Liver (tissue), 9 donors: Measurements from ENCODE around the gene PCNX2. TPM values are rescaled to one million over a fixed set of nuclear protein-coding genes. Genes with fewer than 3 reads are reported as not detected.

Experiments used
- DNase-seq: peaks from one replicate; pipeline ENCODE4 v3.0.0-alpha.2; 2017; ENCODE audit warnings: low spot score
- H3K27ac ChIP-seq, 2 donors: one replicate each; pipeline ENCODE4 v1.7.0; 2013; ENCODE audit warnings: inconsistent platforms in 2 of 2, low read length in 2 of 2, control low read depth in 1 of 2, low read depth in 1 of 2, mild to moderate bottlenecking in 1 of 2
- H3K27me3 ChIP-seq, 4 donors: one replicate each; pipeline versions ENCODE4 v1.6.1 to v1.7.0; 2013; ENCODE audit warnings: low read length in 3 of 4, inconsistent platforms in 1 of 4, mild to moderate bottlenecking in 1 of 4, moderate library complexity in 1 of 4; ENCODE audit not compliant: control insufficient read depth in 4 of 4, insufficient read depth in 4 of 4
- H3K36me3 ChIP-seq, 4 donors: one replicate each; pipeline versions ENCODE4 v1.6.1 to v1.7.0; 2013; ENCODE audit warnings: low read length in 3 of 4, mild to moderate bottlenecking in 3 of 4, low read depth in 1 of 4, moderate library complexity in 1 of 4; ENCODE audit not compliant: control insufficient read depth in 4 of 4, insufficient read depth in 3 of 4
- H3K4me1 ChIP-seq, 4 donors: one replicate each; pipeline versions ENCODE4 v1.6.1 to v1.7.0; 2013; ENCODE audit warnings: low read length in 3 of 4, mild to moderate bottlenecking in 3 of 4, moderate library complexity in 1 of 4; ENCODE audit not compliant: control insufficient read depth in 4 of 4, insufficient read depth in 4 of 4
- H3K4me3 ChIP-seq, 3 donors: one replicate each; pipeline versions ENCODE4 v1.6.1 to v1.7.0; 2013; ENCODE audit warnings: low read length in 3 of 3, control low read depth in 1 of 3, low read depth in 1 of 3, mild to moderate bottlenecking in 1 of 3
- H3K9ac ChIP-seq, 2 donors: one replicate each; pipeline ENCODE4 v1.7.0; 2013; ENCODE audit warnings: low read length in 2 of 2, mild to moderate bottlenecking in 2 of 2, moderate library complexity in 2 of 2, control low read depth in 1 of 2, low read depth in 1 of 2
- H3K9me3 ChIP-seq, 4 donors: one replicate each; pipeline versions ENCODE4 v1.6.1 to v1.7.0; 2013; ENCODE audit warnings: low read length in 3 of 4; ENCODE audit not compliant: control insufficient read depth in 4 of 4
- EGR1 ChIP-seq, 2 donors: IDR thresholded peaks; 2 replicates each; pipeline ENCODE4 v1.6.1; 2016 to 2018; ENCODE audit warnings: antibody characterized with exemption in 2 of 2, low read depth in 2 of 2
- FOXA1 ChIP-seq: IDR thresholded peaks from 2 replicates; pipeline ENCODE4 v1.6.1; 2016; ENCODE audit warnings: antibody characterized with exemption
- FOXA2 ChIP-seq: IDR thresholded peaks from 2 replicates; pipeline ENCODE4 v1.6.1; 2016; ENCODE audit warnings: antibody characterized with exemption
- GABPA ChIP-seq, 2 donors: IDR thresholded peaks in 1 of 2; conservative IDR thresholded peaks in 1 of 2; 2 replicates each; pipeline ENCODE4 v1.6.1; 2016; ENCODE audit warnings: antibody characterized with exemption in 2 of 2, mild to moderate bottlenecking in 1 of 2, moderate library complexity in 1 of 2
- HNF4A ChIP-seq, 2 donors: conservative IDR thresholded peaks; 2 replicates each; pipeline ENCODE4 v1.6.1; 2016; ENCODE audit warnings: antibody characterized with exemption in 2 of 2, mild to moderate bottlenecking in 2 of 2
- HNF4G ChIP-seq: IDR thresholded peaks from 2 replicates; pipeline ENCODE4 v1.6.1; 2016; ENCODE audit warnings: antibody characterized with exemption
- JUND ChIP-seq, 2 donors: IDR thresholded peaks; 2 replicates each; pipeline ENCODE4 v1.6.1; 2016; ENCODE audit warnings: antibody characterized with exemption in 2 of 2
- NR2F2 ChIP-seq: IDR thresholded peaks from 2 replicates; pipeline ENCODE4 v1.6.1; 2016; ENCODE audit warnings: antibody characterized with exemption
- RAD21 ChIP-seq, 2 donors: IDR thresholded peaks; 2 replicates each; pipeline ENCODE4 v1.6.1; 2016; ENCODE audit warnings: antibody characterized with exemption in 2 of 2, mild to moderate bottlenecking in 2 of 2
- RXRA ChIP-seq, 2 donors: IDR thresholded peaks; 2 replicates each; pipeline ENCODE4 v1.6.1; 2017 to 2018; ENCODE audit warnings: antibody characterized with exemption in 2 of 2, mild to moderate bottlenecking in 1 of 2
- SP1 ChIP-seq: IDR thresholded peaks from 2 replicates; pipeline ENCODE4 v1.6.1; 2018; ENCODE audit warnings: antibody characterized with exemption, mild to moderate bottlenecking
- TAF1 ChIP-seq: conservative IDR thresholded peaks from 2 replicates; pipeline ENCODE4 v1.6.1; 2016; ENCODE audit warnings: antibody characterized with exemption, mild to moderate bottlenecking
- YY1 ChIP-seq: IDR thresholded peaks from 2 replicates; pipeline ENCODE4 v1.6.1; 2016; ENCODE audit warnings: antibody characterized with exemption, mild to moderate bottlenecking
- WGBS: extraction: QIAGEN DNeasy Blood & Tissue Kit; methylation state at CpG from one replicate; pipeline ENCODE4 v1.1.7; 2013; 5-methylcytosine and 5-hydroxymethylcytosine counted together
- polyA plus RNA-seq, 2 donors: library from polyadenylated mRNA; stranded (reverse) in 1 of 2; unstranded in 1 of 2; fragments of 200-250 nt in 1 of 2; fragments of >200 nt in 1 of 2; fragmentation: Nextera tagmentation in 1 of 2; extraction: Ambion mirVana in 1 of 2; gene quantifications; one replicate each; pipeline versions ENCODE4 v1.2.1 to v1.2.3, GENCODE V29; 2013 to 2015
- total RNA-seq, 2 donors: library from RNA; depleted of rRNA; stranded (reverse); fragments of >200 nt; gene quantifications; one replicate each; pipeline ENCODE4 v1.2.3, GENCODE V29; 2014
- TF ChIP-seq, protein P1 (sequence below): IDR thresholded peaks from 2 replicates; pipeline ENCODE4 v1.6.1; 2016; ENCODE audit warnings: antibody characterized with exemption
- TF ChIP-seq, protein P2 (sequence below): IDR thresholded peaks from 2 replicates; pipeline ENCODE4 v1.6.1; 2016; ENCODE audit warnings: antibody characterized with exemption, mild to moderate bottlenecking
- TF ChIP-seq, protein P3 (sequence below): fragments of 150-350 bp; IDR thresholded peaks from 2 replicates; pipeline ENCODE4 v1.5.1; 2017; ENCODE audit warnings: improper control_type of control experiment, low read depth, low read length; ENCODE audit not compliant: missing input control
- TF ChIP-seq, protein P4 (sequence below): IDR thresholded peaks from 2 replicates; pipeline ENCODE4 v1.6.1; 2016; ENCODE audit warnings: antibody characterized with exemption
- TF ChIP-seq, protein P5 (sequence below): IDR thresholded peaks from 2 replicates; pipeline ENCODE4 v1.6.1; 2016; ENCODE audit warnings: antibody characterized with exemption
- donor health status: healthy.
- donor health status: healthy.
- donor health status: healthy.
- donor health status: healthy.
- donor health status: healthy.

PCNX2 gene
- total and polyA plus RNA-seq, 4 donors = 0.20 to 3.1 (median 0.92) TPM

DNA sequence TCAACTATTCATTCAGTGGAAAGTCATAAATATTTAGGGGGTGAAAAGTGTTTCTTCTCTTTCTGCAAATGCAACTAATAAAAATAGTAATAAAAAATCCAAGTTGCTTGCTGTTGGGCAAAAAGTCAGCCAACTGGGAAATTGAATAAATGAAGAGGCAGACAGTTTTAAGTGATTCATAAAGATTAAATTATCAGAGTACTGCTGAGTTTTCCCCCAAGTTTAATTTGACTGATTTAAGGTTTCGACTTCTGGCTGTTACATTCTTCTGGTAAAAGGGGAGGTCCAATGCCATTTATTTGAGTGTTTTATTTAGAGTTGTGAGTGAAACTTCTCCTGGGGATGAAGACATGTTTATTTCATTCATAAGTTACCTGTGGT is 219.6 kb downstream of the PCNX2 start:
- Histone ChIP-seq H3K9me3 (no peaks in the 10 kb centered on the region), H3K9ac (no peak overlapping the region), H3K36me3 (no peaks in the 10 kb centered on the region), H3K27me3 (no peaks in the 10 kb centered on the region), H3K27ac (no peak overlapping the region), H3K4me3 (no peak overlapping the region), H3K4me1 (no peaks in the 10 kb centered on the region)
- 99% methylated on average over 1 of the region's 1 CpG for WGBS
- TF ChIP-seq RAD21 (IDR thresholded peaks at IDR 0.05) (no peak), EGR1 (IDR thresholded peaks at IDR 0.05; ENCODE audit: low read depth in 2 of 2) (no peak), SP1 (no peak), HNF4G (no peak), HNF4A (conservative IDR thresholded peaks at IDR 0.05) (no peak), GABPA (IDR thresholded peaks at IDR 0.05 in 1 of 2, conservative IDR thresholded peaks at IDR 0.05 in 1 of 2) (no peak), RXRA (IDR thresholded peaks at IDR 0.05) (no peak), JUND (IDR thresholded peaks at IDR 0.05) (no peak), TAF1 (no peak), YY1 (no peak), FOXA1 (no peak), FOXA2 (no peak), NR2F2 (no peak)
- TF ChIP-seq, protein P1, sequence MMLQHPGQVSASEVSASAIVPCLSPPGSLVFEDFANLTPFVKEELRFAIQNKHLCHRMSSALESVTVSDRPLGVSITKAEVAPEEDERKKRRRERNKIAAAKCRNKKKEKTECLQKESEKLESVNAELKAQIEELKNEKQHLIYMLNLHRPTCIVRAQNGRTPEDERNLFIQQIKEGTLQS = no peak
- TF ChIP-seq, protein P2, sequence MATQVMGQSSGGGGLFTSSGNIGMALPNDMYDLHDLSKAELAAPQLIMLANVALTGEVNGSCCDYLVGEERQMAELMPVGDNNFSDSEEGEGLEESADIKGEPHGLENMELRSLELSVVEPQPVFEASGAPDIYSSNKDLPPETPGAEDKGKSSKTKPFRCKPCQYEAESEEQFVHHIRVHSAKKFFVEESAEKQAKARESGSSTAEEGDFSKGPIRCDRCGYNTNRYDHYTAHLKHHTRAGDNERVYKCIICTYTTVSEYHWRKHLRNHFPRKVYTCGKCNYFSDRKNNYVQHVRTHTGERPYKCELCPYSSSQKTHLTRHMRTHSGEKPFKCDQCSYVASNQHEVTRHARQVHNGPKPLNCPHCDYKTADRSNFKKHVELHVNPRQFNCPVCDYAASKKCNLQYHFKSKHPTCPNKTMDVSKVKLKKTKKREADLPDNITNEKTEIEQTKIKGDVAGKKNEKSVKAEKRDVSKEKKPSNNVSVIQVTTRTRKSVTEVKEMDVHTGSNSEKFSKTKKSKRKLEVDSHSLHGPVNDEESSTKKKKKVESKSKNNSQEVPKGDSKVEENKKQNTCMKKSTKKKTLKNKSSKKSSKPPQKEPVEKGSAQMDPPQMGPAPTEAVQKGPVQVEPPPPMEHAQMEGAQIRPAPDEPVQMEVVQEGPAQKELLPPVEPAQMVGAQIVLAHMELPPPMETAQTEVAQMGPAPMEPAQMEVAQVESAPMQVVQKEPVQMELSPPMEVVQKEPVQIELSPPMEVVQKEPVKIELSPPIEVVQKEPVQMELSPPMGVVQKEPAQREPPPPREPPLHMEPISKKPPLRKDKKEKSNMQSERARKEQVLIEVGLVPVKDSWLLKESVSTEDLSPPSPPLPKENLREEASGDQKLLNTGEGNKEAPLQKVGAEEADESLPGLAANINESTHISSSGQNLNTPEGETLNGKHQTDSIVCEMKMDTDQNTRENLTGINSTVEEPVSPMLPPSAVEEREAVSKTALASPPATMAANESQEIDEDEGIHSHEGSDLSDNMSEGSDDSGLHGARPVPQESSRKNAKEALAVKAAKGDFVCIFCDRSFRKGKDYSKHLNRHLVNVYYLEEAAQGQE = no peak
- TF ChIP-seq, protein P3, sequence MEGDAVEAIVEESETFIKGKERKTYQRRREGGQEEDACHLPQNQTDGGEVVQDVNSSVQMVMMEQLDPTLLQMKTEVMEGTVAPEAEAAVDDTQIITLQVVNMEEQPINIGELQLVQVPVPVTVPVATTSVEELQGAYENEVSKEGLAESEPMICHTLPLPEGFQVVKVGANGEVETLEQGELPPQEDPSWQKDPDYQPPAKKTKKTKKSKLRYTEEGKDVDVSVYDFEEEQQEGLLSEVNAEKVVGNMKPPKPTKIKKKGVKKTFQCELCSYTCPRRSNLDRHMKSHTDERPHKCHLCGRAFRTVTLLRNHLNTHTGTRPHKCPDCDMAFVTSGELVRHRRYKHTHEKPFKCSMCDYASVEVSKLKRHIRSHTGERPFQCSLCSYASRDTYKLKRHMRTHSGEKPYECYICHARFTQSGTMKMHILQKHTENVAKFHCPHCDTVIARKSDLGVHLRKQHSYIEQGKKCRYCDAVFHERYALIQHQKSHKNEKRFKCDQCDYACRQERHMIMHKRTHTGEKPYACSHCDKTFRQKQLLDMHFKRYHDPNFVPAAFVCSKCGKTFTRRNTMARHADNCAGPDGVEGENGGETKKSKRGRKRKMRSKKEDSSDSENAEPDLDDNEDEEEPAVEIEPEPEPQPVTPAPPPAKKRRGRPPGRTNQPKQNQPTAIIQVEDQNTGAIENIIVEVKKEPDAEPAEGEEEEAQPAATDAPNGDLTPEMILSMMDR = no peak
- TF ChIP-seq, protein P4, sequence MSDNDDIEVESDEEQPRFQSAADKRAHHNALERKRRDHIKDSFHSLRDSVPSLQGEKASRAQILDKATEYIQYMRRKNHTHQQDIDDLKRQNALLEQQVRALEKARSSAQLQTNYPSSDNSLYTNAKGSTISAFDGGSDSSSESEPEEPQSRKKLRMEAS = no peak
- TF ChIP-seq, protein P5, sequence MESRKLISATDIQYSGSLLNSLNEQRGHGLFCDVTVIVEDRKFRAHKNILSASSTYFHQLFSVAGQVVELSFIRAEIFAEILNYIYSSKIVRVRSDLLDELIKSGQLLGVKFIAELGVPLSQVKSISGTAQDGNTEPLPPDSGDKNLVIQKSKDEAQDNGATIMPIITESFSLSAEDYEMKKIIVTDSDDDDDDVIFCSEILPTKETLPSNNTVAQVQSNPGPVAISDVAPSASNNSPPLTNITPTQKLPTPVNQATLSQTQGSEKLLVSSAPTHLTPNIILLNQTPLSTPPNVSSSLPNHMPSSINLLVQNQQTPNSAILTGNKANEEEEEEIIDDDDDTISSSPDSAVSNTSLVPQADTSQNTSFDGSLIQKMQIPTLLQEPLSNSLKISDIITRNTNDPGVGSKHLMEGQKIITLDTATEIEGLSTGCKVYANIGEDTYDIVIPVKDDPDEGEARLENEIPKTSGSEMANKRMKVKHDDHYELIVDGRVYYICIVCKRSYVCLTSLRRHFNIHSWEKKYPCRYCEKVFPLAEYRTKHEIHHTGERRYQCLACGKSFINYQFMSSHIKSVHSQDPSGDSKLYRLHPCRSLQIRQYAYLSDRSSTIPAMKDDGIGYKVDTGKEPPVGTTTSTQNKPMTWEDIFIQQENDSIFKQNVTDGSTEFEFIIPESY = no peak
- no peak for DNase-seq
